Colonic mucosa (tissue), 4 donors: ENCODE measurements around the gene CHD9NB. TPM values are rescaled to one million over a fixed set of nuclear protein-coding genes. Genes with fewer than 3 reads are reported as not detected.

Experiments used
- DNase-seq: peaks from one replicate; pipeline ENCODE4 v3.0.0-alpha.2; 2020
- H3K27ac ChIP-seq: fragments of 200-600 bp; one replicate; pipeline ENCODE4 v1.8.0; 2021
- H3K27me3 ChIP-seq: fragments of 200-600 bp; one replicate; pipeline ENCODE4 v1.8.0; 2021
- H3K36me3 ChIP-seq: fragments of 200-600 bp; one replicate; pipeline ENCODE4 v1.8.0; 2021
- H3K4me1 ChIP-seq: fragments of 200-600 bp; one replicate; pipeline ENCODE4 v1.8.0; 2021; ENCODE audit warnings: mild to moderate bottlenecking
- H3K4me3 ChIP-seq: fragments of 200-600 bp; one replicate; pipeline ENCODE4 v1.8.0; 2021
- H3K9ac ChIP-seq, 2 donors: one replicate each; pipeline ENCODE4 v1.7.0; 2013; ENCODE audit warnings: control low read depth in 2 of 2, low read depth in 2 of 2, low read length in 2 of 2
- H3K9me3 ChIP-seq: fragments of 200-600 bp; one replicate; pipeline ENCODE4 v1.8.0; 2021
- CTCF ChIP-seq: fragments of 200-600 bp; IDR thresholded peaks from one replicate; pipeline ENCODE4 v1.8.0; 2022; ENCODE audit warnings: antibody characterized with exemption, mild to moderate bottlenecking
- intact Hi-C: fragments of 100-400 bp; cut with DNase I; formaldehyde crosslinking; loops from one replicate; pipeline ENCODE4 v1.14.1; 2022
- total RNA-seq, 2 donors: library from RNA; stranded (reverse); fragmentation: NEBNext Ultra II Directional in 1 of 2; extraction: Animal tissue kit (Norgen Biotek cat#: 25700) in 1 of 2; gene quantifications; one replicate each; pipeline ENCODE4 v1.2.1, GENCODE V29; 2021
- donor health status: healthy.
- donor health status: DM: no; HTN: no; CAD: no.
- donor health status: DM: no; HTN: no; CAD: no.

Gene CHD9NB
- 1 to 10 TPM; 2.5 to 5.6 TPM for total RNA-seq

- Histone ChIP-seq H3K27me3 (no peaks in the 10 kb centered on the region), H3K9me3 (no peaks in the 10 kb centered on the region), H3K27ac (peak within 1 kb of the TSS; percentile 64), H3K4me1 (peaks cover 7% of the 10 kb centered on the region), H3K9ac (peak within 1 kb of the TSS in 1 of 2 donors; percentile 21), H3K36me3 (no peaks in the 10 kb centered on the region), H3K4me3 (no peak within 1 kb of the TSS)
- intact Hi-C loops, result no loop called here
- no peak for TF ChIP-seq CTCF
- peak; percentile 80 for DNase-seq
These were observed at the start of gene CHD9NB for GRCh38 chr16:53052519-53053501. Gene CHD9NB, minus strand, starts transcription at chr16:53052897. Its CDS starts 8,739 bp downstream, at chr16:53044158.

- Histone ChIP-seq H3K9me3 (no peaks in the 10 kb centered on the region), H3K36me3 (no peaks in the 10 kb centered on the region), H3K27ac (peak overlapping the region; percentile 95), H3K4me3 (no peak overlapping the region), H3K4me1 (peaks cover 24% of the 10 kb centered on the region), H3K27me3 (no peaks in the 10 kb centered on the region), H3K9ac (no peak overlapping the region)
- intact Hi-C loops, result no loop called here
- DNase-seq, result no peak
- no peak for TF ChIP-seq CTCF
These were observed 48.2 kb upstream of the CHD9NB start for GRCh38 chr16:53100889-53101288.

- DNase-seq, result no peak
- H3K36me3 ChIP-seq, result no peaks in the 10 kb centered on the region
- H3K27ac ChIP-seq, result peak overlapping the region; percentile 95
- H3K9me3 ChIP-seq, result no peaks in the 10 kb centered on the region
- intact Hi-C loops, result no loop called here
- H3K27me3 ChIP-seq, result no peaks in the 10 kb centered on the region
- peak overlapping the region; percentile 43 for H3K4me3 ChIP-seq
- peaks cover 24% of the 10 kb centered on the region for H3K4me1 ChIP-seq
- no peak for TF ChIP-seq CTCF
- H3K9ac ChIP-seq, result peak overlapping the region; percentile 53 to 93
These were observed 47.5 kb upstream of the CHD9NB start for GRCh38 chr16:53100131-53100748.

- peak; percentile 95 for DNase-seq
- no peak for TF ChIP-seq CTCF
- Histone ChIP-seq H3K4me1 (peaks cover 24% of the 10 kb centered on the region), H3K9me3 (no peaks in the 10 kb centered on the region), H3K4me3 (peak overlapping the region; percentile 43), H3K9ac (peak overlapping the region; percentile 53 to 93), H3K36me3 (no peaks in the 10 kb centered on the region), H3K27me3 (no peaks in the 10 kb centered on the region), H3K27ac (peak overlapping the region; percentile 95)
- intact Hi-C loops, result loop anchor here (5.0 kb wide), 1 partner anchor 42 kb away; no protein-coding TSS in a partner anchor
These were observed 46.8 kb upstream of the CHD9NB start for GRCh38 chr16:53099318-53100130.
